ENCODE measurements around the gene S100A5. TPM values are rescaled to one million over a fixed set of nuclear protein-coding genes. Genes with fewer than 3 reads are reported as not detected.

S100A5 gene
- total and polyA plus RNA-seq, 2 of the 8 experiments (the other 6 are each of a cell fraction or from before 2014, with no cell fraction given): not detected

DNA sequence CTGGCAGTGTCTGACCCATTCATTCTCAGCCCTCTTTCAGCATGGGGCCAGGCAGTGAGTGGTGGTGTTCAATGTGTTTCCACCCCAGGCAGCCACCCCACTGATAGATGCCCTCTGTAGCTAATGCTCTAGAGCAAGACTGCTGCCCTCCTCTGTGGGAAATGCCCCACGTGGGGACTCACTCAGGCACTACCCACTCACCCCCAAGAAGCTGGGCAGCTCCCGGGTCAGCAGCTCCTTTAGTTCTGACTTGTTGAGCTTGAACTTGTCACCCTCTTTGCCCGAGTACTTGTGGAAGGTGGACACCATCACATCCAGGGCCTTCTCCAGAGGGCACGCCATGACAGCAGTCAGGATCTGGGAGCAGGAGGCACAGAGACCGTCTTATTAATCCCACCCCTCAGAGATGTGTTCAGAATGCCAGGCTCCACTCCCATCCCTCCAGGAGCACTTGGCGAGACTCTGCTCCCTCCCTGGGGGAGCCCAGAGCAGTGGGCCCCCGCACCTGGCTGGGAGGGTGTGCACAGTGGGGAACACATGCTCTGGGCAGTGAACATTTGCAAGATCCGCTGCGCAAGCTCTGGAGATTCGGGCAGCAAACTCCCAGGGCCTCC, 3.8 kb upstream of the S100A5 start:
- no peak overlapping the region for H3K56ac ChIP-seq (replicated peaks; ENCODE audit: insufficient read length, low read depth, low read length)
- H3K23me2 ChIP-seq (ENCODE audit: low read depth, low read length): peaks cover 6% of the 10 kb centered on the region
- 59% methylated on average over 10 of the region's 10 CpGs; no CpG with 5 or more reads in 1 of the 2 experiments for WGBS, 2 experiments (ENCODE audit: extremely low coverage in 1 of 2, insufficient coverage in 1 of 2, insufficient read length in 1 of 2, insufficient replicate concordance in 2 of 2, low coverage in 1 of 2, low lambda C conversion rate in 2 of 2, missing lambda C conversion rate in 1 of 2)
- no peak overlapping the region for H3K14ac ChIP-seq (ENCODE audit: insufficient read length)
- H3K4ac ChIP-seq (replicated peaks; ENCODE audit: insufficient read length, low read depth, low read length): peak overlapping the region; percentile 66
- peak overlapping the region; percentile 98; the same call in 1 of the 2 replicates for H2BK15ac ChIP-seq (ENCODE audit: low read length)
- TF ChIP-seq KDM4A (IDR thresholded peaks at IDR 0.05; ENCODE audit: low read depth, low read length, severe bottlenecking): no peak
- no peak for TF ChIP-seq CEBPB (IDR thresholded peaks at IDR 0.05; ENCODE audit: low read depth, low read length)
- no peak for TF ChIP-seq RBBP5 (IDR thresholded peaks at IDR 0.05; ENCODE audit: borderline replicate concordance, low read depth, low read length)
- TF ChIP-seq TCF12 (IDR thresholded peaks at IDR 0.05; ENCODE audit: low read depth, low read length): no peak
- TF ChIP-seq TAF1 (IDR thresholded peaks at IDR 0.05; ENCODE audit: low read depth, low read length): 0 out of 2 replicates have a peak, but pooled peaks have one; percentile 12
- no peak for TF ChIP-seq GABPA (IDR thresholded peaks at IDR 0.05; ENCODE audit: borderline replicate concordance, insufficient read depth, low read length)
- peak overlapping the region; percentile 87; the same call in 1 of the 2 replicates for H2AK5ac ChIP-seq (ENCODE audit: low read depth, low read length)
- peak overlapping the region; percentile 96 for H3K18ac ChIP-seq (ENCODE audit: extremely low read depth, low read length)
- ChIA-PET POLR2A (ENCODE audit: partially characterized antibody) (interaction anchor here (0.8 to 2.4 kb wide), 6 partner anchors 9 to 446 kb away, joined by 3 to 9 read pairs (median 6); partner anchors contain the start of genes RPS27, S100A13, S100A2 and S100A6), CTCF (ENCODE audit: partially characterized antibody) (interaction anchor here (0.7 to 12.9 kb wide), 19 partner anchors 8 to 192 kb away, joined by 3 to 165 read pairs (median 6); partner anchors contain the start of genes S100A1, S100A13, S100A5 and S100A6)
- H2BK5ac ChIP-seq (ENCODE audit: low read depth, low read length): peak overlapping the region; percentile 91
- H4K20me1 ChIP-seq (replicated peaks in 1 of 2; ENCODE audit: control insufficient read depth in 1 of 2, insufficient read depth in 2 of 2, low read length in 2 of 2): no peaks in the 10 kb centered on the region
- no peak for DNase-seq (ENCODE audit: low read depth in 1 of 2, low spot score in 2 of 2)
- 0 out of 2 replicates have a peak overlapping the region, but pooled peaks have one; percentile 25 for H2BK20ac ChIP-seq (ENCODE audit: low read length)
- no peaks in the 10 kb centered on the region for H3K36me3 ChIP-seq (ENCODE audit: control insufficient read depth in 2 of 4, insufficient read depth in 4 of 4, low read length in 3 of 4)
- H2AFZ ChIP-seq (ENCODE audit: low read length): no peak overlapping the region; the same call in 1 of the 2 replicates
- H3K79me1 ChIP-seq (ENCODE audit: low read depth, low read length): no peaks in the 10 kb centered on the region
- H3K27me3 ChIP-seq (replicated peaks in 1 of 4; ENCODE audit: control insufficient read depth in 3 of 4, extremely low read depth in 1 of 4, insufficient read depth in 3 of 4, low read length in 3 of 4): no peaks in the 10 kb centered on the region; a peak in 2 of 7 replicates
- no peak for FAIRE-seq
- peaks cover 4 to 31% (median 21%) of the 10 kb centered on the region in 4 experiments for H3K4me1 ChIP-seq (replicated peaks in 1 of 4; ENCODE audit: control insufficient read depth in 3 of 4, insufficient read depth in 4 of 4, low read length in 3 of 4)
- H3K27ac ChIP-seq (ENCODE audit: low read depth, low read length): peak overlapping the region; percentile 55; the same call in 1 of the 2 replicates
- H4K91ac ChIP-seq (replicated peaks; ENCODE audit: insufficient read length, low read length): peak overlapping the region; percentile 93
- H2BK120ac ChIP-seq (replicated peaks; ENCODE audit: low read depth, low read length): peak overlapping the region; percentile 93
- no peaks in the 10 kb centered on the region for H3K9me3 ChIP-seq (ENCODE audit: insufficient read depth in 2 of 2, low read depth in 1 of 2, low read length in 1 of 2)
- no peaks in the 10 kb centered on the region for H3K79me2 ChIP-seq (ENCODE audit: control insufficient read depth in 1 of 2, insufficient read depth in 2 of 2, low read length in 2 of 2)
- H2BK12ac ChIP-seq (ENCODE audit: low read depth, low read length): peak overlapping the region; percentile 95; the same call in 1 of the 2 replicates
- peak overlapping the region; percentile 15 for H4K8ac ChIP-seq (ENCODE audit: extremely low read depth, insufficient read depth, low read length)
- H3K23ac ChIP-seq (ENCODE audit: insufficient read length): no peak overlapping the region
- H3K4me2 ChIP-seq (ENCODE audit: insufficient read depth in 1 of 2, low read depth in 2 of 2, low read length in 2 of 2): peak overlapping the region; percentile 46 to 60
- H3K4me3 ChIP-seq (ENCODE audit: extremely low read depth in 1 of 4, insufficient read depth in 2 of 4, low read depth in 3 of 4, low read length in 4 of 4): peak overlapping the region in 1 of 4 experiments; percentile 32; a peak in 1 of 8 replicates
- H4K5ac ChIP-seq (ENCODE audit: insufficient read length, low read depth, low read length): peak overlapping the region; percentile 59
- peak overlapping the region in 1 of 4 experiments; percentile 15; a peak in 3 of 7 replicates for H3K9ac ChIP-seq (replicated peaks in 1 of 4; ENCODE audit: extremely low read depth in 1 of 4, low read depth in 3 of 4, low read length in 3 of 4)

Measured in H1 (cell line).